Right kidney (tissue), 1 donor: ENCODE data around the gene MAGI3.
"Not testable (repeated sequence)": the region's sequence is repeated elsewhere in the genome, so short reads cannot be mapped to it uniquely, and the experiment has no call there.

Experiments
- DNase-seq: peaks from one replicate; pipeline ENCODE4 v3.0.0-alpha.2; 2016

MAGI3 gene

DNA sequence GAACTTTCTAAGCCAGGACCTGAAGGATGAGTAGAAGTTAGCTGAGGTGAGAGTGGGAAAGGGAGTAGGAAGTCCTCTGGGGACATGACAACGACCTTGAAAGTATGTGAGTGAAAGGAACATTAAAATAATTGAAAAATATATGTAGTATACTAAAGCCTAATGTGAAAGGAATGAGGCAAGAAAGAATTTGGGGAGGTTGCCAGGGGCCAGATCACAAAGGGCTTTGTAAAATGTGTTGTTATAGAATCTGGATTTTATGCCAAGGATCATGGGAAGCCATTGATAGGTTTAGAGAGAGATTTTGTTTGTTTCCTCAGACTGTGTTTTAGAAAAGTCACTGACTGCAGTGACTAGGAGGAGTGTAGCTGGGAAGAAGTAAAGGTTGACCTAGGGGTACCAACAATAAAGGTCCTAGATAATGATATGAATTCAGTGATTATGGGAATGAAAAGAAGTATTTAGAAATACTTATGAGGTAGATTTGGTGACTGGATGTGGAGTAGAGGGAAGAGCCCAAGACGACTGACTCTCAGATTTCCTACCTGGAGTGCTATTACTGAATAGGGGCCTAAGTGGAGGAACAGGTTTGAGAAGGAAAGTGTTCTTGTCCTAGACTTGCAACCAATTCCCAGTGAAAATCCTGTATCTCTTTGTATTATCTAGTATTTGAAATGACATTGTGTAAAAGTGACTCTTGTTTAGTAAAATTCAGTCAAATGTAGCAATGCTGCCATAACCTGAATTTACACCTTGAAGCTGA, 189.1 kb downstream of the MAGI3 start:
- DNase-seq: no peak

DNA sequence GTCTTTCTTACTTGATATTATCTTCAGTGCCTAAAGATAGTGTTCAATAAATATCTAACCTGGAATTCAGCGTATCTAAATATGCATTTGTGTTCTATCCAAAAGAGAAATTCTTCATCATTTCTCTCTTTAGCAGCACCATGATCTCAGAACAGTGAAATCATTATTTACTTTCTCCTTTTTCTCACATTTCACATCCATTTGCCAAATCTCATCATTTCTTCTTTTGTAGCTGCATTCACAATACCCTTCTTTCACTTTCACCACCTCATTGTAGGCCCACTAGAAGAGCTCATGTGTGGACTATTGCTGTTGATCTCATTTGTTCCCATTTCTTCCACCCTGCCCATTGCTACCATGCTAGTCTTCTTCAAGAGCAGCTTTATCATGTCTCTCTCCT, 191.0 kb downstream of the MAGI3 start:
- no peak for DNase-seq

DNA sequence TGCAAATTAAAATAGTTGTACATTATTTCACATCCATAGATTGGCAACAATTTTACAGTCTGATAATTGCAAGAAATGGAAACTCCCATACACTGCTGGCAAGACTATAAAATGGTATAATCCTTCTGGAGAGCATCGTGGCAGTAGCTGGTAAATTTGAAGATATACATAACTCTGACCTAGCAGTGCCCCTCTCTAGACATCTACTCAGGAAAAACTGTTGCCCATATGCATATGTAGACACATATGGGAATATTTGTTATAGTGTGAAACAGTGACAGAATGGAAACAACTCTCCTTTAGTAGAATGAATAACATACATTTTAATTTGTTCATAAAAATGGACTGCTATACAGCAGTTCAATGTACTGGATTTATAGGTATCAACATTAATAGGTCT, 191.8 kb downstream of the MAGI3 start:
- DNase-seq: no peak

DNA sequence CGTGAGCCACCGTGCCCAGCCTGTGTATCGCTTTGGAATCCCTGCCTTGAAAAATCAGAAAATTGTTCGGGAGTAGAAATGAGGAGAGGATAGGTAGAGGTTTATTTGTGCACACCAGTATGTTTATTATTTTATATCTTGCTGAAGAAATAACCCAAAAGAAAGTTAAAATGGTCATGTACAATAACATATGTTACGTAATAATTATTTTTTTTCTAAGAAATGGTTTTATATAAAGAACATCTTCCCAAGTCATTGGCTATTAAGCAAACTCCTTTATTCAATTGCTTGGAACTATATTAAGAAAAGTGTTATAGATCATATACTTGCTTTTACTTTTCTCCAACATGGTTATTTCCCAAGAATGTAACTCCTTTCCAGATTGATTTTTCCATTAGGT, 197.2 kb downstream of the MAGI3 start:
- DNase-seq: no peak

DNA sequence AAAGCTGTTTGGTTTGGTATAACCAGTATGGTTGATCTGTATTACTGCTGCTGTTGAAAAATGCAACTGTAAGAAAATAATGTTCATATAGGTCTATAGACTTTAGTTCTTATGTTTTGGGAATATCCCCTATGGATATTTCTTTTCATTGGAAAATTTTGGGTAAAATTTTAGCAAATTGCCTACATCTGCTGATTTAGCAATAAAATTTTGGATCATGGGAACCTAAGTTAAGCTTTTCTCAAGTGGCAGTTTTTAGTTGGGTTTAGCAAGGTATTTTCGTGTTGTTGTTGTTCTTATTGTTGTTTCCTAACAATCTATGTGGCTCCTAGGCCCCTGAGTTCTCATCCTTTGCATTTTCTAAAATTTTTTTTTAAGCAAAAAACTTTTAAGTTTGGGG, 201.9 kb downstream of the MAGI3 start:
- no peak for DNase-seq

DNA sequence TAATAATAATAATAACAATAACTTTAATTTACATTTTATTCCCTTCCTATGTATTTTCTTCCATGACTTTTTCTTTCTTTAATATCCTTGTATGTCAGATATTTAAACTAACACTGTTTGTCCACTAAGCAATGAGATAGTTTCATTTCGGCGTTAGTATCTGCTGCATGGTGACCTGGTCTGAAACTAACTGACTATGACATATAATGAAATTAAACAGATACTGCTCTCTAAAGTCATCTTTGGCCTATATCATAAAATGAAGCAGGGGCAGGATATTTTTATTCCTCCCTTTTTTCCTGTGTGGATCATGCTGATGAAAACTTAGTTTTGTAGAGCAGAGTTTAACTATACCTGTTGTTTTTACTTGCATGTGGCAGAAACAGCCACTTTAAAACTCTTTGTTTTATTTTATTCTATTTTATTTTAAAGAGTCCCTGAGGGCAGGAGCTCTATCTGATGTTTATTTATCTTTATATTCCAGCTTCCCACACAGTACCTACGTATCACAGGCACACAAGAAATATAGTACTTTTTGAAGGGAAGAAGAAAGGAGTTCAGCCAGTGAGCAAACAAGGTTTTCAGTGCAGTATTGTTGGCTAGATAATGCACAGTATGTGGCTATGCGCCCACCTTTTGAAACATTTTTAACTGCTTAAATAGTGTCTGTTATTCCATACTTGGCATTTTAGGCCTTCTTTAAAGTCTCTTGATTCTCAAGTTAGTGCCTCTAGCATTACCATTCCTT, 203.4 kb downstream of the MAGI3 start:
- DNase-seq: no peak

DNA sequence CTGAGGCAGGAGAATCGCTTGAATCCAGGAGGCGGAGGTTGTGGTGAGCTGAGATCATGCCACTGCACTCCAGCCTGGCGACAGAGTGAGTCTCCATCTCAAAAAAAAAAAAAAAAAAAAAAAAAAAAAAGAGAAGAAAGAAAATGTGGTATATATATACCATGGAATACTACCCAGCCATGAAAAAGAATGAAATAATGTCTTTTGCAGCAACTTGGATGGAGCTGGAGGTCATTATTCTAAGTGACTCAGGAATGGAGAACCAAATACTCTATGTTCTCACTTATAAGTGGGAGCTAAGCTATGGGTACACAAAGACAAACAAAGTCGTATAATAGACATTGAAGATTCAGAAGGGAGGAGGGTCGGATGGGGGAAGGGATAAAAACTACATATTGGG, 214.2 kb downstream of the MAGI3 start:
- DNase-seq: not testable (repeated sequence)

DNA sequence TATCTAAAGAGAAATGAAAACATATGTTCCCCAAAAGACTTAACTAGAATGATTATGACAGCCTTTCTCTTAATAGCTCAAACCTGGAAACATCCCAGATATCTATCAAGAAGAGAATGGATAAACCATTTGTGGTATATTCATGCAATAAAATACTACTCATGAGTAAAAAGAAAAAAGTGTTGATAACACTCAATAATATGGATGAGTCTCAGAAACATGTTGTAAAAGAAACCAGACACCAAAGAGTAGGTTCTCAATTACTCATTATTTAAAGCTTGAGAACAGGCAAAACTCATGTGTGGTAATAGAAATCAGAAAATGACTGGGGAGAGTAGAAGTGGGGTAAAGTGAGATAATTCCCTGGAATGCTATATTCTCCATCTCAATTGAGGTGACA, 214.8 kb downstream of the MAGI3 start:
- DNase-seq: no peak

DNA sequence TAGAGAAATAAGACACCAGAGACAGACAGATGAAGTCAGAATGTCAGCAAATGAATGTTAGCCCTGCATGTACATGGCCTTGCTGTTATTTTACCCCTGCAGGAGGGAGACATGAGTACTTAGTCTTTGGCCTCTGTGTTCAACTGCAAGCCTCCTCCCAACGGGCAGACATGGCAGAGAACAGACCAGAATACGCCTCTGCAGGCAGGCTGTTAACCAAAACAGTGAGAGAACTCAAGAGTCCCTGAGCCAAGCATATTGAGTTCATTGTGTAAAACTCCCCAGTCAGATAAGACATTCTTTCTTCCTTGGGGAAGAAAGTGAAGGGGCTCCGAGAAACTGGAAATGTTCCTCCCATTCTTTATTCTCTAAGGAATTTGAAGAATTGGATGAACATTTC, 218.1 kb downstream of the MAGI3 start:
- DNase-seq: no peak

DNA sequence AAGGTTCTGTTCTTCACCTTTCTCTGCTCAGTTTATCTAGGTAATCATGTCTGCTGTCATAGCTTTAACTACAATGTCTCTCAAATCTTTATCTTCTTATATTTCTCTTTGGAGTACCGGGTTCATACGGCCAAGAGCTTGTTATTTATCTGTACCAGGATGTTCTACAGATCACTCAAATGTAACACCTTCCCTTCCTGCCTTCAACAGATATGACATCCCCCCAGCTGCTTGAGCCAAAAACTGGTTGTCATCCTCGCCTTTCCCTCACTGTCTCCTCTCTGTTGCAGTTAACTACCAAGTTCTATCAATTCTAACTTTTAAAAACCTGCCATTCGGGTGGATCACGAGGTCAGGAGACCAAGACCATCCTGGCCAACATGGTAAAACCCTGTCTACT, 220.1 kb downstream of the MAGI3 start:
- DNase-seq: no peak

DNA sequence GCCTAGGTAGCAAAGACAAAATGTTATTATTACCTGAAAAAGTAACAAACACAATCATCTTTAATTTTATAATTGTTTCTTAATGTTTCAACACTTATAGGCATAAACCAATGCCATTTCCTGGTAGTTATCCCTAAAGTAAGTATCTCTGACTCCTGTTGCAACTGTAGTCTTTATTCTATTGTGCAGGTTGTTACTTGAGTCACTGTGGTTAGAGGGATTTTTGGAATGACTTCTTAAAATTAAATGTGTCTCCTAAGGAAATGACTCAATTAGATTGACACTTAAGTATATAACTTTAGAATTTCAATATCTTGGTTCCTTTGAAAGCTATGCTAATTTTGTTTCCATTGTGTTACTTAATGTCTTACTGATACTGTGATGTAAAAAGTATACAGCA, 225.1 kb downstream of the MAGI3 start:
- DNase-seq: no peak

DNA sequence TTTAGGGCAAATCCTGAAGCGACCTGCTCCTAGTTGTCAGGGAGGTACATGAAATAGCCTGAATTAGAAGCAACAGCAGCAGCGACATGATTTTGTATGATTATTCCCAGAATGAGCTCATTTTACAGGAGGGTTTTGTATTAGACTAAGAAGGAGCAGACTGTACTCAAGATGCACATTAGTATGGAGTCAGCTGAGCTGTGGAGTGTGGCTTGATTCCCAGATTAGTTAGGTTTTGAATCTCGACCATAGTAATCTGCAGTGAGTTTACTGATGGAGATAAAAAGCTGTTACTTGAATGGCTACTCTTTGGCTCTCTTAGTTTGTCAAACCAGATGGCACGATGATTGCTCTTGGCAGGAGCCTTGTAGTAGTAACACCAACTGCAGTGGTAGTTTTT, 225.8 kb downstream of the MAGI3 start:
- DNase-seq: no peak

DNA sequence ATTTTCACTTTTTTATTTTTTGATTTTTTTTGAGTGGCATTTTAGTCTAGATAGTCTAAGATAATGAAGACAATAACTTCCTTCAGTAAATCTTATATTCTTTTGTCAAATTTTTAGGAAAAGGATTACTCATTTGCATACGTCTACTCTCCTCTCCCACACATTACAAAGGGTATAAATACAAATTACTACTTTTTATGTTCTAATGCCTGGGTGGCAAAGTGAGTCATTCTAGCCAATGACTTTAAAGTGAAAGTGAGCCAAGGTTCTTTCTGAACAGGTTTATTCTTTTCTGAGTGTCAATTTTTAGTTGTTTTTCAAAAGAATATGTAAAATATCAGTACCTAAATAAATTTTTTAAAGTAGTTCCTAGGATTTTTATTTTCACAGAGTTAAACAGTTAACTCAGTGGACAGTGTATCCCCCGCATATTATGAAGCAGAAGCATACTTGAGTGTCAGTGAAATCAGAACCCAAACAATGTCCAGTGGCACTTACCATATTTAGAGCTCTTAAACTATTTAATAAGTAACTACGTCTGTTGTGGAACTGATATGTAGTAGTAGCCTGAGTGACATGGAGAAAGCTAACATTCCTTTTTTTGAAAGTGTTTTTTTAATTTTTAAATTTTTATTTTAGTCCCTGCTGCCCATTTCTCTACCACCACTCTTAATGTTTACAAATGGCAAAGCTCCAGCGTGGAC, 227.3 kb downstream of the MAGI3 start:
- no peak for DNase-seq

DNA sequence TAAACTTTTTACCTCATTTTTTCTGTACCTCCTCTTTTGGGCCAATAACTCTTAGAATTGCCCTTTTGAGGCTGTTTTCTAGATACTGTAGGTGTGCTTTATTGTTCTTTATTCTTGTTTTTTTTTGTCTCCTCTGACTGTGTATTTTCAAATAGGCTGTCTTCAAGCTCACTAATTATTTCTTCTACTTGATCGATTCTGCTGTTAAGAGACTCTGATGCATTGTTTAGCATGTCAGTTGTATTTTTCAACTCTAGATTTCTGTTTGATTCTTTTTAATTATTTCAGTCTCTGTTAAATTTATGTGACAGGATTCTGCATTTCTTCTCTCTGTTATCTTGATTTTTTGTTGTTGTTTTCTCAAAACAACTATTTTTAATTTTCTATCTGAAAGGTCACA, 238.7 kb downstream of the MAGI3 start:
- no peak for DNase-seq

DNA sequence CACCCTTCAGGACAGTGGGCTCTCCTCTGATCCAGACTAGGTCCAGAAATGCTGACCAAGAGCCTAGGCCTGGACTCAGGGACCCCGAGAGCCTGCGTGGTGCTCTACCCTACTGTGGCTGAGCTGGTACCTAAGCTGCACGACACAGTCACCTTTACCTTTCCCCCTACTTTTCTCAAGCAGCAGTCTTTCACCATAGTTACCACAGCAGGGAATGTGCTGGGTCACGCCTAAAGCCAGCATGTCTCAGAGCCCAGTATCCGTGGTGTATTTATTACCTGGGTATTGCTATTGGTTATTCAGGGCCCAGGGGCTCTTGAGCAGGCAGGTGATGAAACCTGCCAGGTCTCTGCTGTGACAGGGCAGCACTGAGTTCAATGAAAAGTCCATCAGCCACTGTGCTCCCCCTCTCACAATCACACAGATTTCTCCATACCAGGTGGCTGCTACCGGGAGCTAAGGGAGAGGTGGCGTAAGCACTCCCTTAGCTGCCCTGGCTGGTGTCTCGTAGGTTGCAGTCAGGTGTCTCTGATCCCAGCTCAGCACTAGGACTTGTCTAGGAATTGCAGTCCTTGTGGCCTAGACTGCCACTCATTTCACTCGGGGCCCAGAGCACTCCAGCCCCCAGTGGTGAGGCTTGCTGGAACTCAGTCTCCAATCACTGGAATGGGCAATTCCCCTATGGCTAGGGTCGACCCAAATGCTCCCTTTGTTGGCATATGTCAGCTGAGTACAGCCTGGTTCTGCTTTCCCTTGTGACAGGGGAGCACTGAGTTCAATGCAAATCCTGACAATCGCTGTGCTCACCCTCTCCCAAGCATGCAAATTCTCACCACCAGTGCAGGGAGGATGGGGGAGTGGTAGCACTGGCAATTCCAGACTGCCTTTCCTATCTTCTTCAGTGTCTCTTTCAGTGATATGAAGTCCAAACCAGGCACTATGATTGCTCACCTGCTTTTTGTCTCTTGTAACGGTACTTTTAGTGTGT, 240.3 kb downstream of the MAGI3 start:
- DNase-seq: no peak

DNA sequence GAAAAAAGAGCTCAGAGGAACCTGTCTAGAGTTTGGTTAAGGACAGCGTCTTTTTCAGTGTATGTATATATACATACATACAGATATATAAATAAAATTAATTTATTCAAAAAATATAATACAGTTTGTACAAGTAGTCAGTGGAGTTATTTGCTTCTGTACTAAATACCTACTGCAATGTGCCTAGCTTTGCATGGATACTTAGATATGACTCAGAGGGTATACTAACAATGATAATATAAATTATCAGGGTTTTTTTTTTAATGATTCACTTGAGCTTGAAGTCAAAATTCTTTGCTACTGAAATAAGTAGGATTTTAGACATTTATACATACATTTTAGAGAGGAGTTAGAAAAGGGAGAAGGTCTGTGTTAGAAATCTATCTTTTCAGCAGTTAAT, 251.1 kb downstream of the MAGI3 start:
- no peak for DNase-seq

DNA sequence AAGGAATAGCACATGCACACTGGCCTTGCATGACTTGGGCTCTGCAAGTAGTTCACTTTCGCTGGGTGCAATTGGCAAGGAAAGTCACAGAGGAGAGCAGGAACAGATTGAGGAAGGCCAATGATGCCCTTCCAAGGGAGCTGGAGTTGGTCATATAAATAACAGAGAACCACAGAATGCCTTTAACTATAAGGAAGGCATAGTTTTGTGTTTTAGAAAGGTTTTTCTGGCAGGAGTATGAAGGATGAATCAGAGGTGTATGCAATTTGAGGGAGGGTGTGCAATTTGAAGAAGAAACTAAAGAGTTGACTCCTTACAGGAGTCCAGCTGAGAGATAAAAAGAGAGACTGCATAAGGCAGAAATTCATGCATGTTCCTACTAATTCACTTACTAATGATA, 256.8 kb downstream of the MAGI3 start:
- DNase-seq: no peak

DNA sequence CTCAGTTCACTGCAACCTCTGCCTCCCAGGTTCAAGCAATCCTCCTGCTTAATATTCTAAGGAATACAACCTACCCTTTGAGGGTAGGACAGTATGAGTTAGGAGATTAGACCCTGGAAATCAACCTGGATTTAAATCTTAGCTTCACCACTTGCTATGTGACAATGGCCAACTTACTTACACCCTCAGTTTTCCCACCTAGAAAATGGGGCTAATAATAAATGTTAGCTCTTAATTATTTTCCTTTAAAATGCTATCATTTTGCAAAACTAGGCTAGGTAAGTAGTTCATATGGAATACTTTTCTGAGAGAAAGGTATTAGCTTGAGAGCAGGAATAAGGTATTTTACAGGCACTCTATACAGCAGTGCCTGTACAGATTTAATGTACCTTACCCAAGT, 258.2 kb downstream of the MAGI3 start:
- DNase-seq: no peak

DNA sequence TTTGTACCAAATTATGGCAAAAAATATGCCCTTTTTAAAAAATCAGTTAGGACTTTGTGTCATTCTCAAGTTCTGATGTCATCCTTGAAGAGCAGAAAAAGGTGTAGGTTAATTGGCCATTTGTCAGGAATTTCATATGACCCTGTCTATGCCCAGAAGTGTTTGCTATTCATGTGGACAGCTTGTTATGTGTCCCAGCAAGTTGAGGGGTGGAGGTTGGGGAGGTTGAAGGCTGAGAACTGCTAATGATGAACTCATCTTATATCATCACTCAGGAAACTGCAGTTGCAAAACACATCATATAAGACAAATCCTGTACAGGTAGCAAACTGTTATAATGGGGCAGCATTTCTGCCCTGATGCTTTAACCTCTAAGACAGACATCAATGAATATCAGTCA, 262.5 kb downstream of the MAGI3 start:
- DNase-seq: no peak

DNA sequence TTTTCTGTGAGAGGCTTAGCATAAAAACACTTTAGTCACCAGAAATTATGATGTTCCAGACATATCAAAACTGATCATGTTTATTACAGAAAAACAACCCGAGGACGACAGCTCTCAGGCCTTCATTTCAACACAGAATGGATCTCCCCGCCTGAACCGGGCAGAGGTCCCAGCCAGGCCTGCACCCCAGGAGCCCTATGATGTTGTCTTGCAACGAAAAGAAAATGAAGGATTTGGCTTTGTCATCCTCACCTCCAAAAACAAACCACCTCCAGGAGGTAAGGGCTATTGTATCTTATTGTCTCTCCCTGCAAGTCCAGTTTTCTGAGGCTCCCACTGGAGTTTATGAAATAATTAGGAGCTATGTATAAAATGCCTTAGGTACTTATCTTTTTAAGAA, 263.4 kb downstream of the MAGI3 start:
- no peak for DNase-seq

DNA sequence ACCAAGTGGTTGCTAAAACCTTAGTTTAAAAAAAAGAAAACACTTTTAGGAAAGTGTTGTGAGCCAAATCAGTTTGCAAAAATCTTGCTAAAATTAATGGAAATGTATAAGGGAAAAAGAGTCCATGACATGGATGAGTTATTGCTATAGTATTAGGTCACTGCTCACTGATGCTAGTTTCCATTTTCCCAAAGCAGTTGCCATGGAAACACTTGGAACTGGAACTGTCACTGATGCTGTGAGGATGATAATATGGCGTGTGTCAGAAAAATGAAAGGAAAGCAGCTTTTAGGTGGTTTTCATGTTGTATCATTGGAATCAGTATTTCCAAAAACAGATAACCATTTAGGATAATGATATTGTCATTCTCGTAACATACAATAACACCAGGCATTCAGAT, 264.6 kb downstream of the MAGI3 start:
- DNase-seq: no peak

DNA sequence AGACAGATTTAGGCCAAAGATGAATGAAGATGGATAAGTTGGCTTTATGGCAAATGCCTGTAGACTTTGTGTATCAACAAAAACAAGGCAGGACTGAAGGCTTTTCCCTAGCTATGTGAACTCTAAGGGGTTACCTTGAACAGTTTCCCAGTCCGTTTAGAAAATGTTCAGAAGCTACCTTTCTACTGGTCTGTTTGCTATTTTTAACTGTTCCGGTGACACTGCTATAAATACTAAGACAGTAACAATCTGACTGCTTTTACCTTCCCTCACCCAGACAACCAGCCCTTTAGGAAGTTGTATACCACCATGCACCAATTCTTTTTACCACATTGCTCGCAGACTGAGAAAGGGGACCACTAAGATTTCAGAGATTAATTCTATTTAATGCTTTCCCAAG, 266.8 kb downstream of the MAGI3 start:
- no peak for DNase-seq
